Spleen (tissue), 11 donors: ENCODE measurements around the gene FBN3. TPM values are rescaled to one million over a fixed set of nuclear protein-coding genes. Genes with fewer than 3 reads are reported as not detected.

Source experiments
- DNase-seq: peaks from one replicate; pipeline ENCODE4 v3.0.0-alpha.2; 2020
- H3K27ac ChIP-seq, 8 donors: fragments of 200-600 bp; sonication (generic) in 7 of 8; 1 replicate in 4 of 8; 2 replicates in 4 of 8; pipeline versions ENCODE4 v1.5.0 to v1.8.0; 2016 to 2021; ENCODE audit warnings: inconsistent platforms in 4 of 8, mild to moderate bottlenecking in 4 of 8, moderate library complexity in 1 of 8
- H3K27me3 ChIP-seq, 7 donors: fragments of 200-600 bp; sonication (generic) in 6 of 7; replicated peaks in 1 of 7; 1 replicate in 4 of 7; 2 replicates in 3 of 7; pipeline versions ENCODE4 v1.5.0 to v1.8.0; 2016 to 2021; ENCODE audit warnings: inconsistent platforms in 3 of 7, mild to moderate bottlenecking in 1 of 7
- H3K36me3 ChIP-seq, 6 donors: fragments of 200-600 bp; sonication (generic) in 5 of 6; 1 replicate in 4 of 6; 2 replicates in 2 of 6; pipeline versions ENCODE4 v1.5.0 to v1.8.0; 2016 to 2021; ENCODE audit warnings: inconsistent platforms in 2 of 6
- H3K4me1 ChIP-seq, 6 donors: fragments of 200-600 bp; sonication (generic) in 5 of 6; 1 replicate in 3 of 6; 2 replicates in 3 of 6; pipeline versions ENCODE4 v1.5.0 to v1.8.0; 2016 to 2021; ENCODE audit warnings: inconsistent platforms in 3 of 6
- H3K4me3 ChIP-seq, 8 donors: fragments of 200-600 bp; sonication (generic) in 7 of 8; 1 replicate in 4 of 8; 2 replicates in 4 of 8; pipeline versions ENCODE4 v1.5.0 to v1.8.0; 2016 to 2021; ENCODE audit warnings: inconsistent platforms in 4 of 8, mild to moderate bottlenecking in 4 of 8, moderate library complexity in 2 of 8
- H3K9me3 ChIP-seq, 8 donors: fragments of 200-600 bp; sonication (generic) in 7 of 8; 1 replicate in 4 of 8; 2 replicates in 4 of 8; pipeline versions ENCODE4 v1.5.0 to v1.8.0; 2016 to 2021; ENCODE audit warnings: inconsistent platforms in 4 of 8
- CTCF ChIP-seq, 11 experiments: fragments of 200-600 bp in 7 of 11; fragments of 450-650 bp in 4 of 11; sonication (generic) in 4 of 11; IDR thresholded peaks in 8 of 11; conservative IDR thresholded peaks in 3 of 11; 1 replicate in 7 of 11; 2 replicates in 4 of 11; pipeline versions ENCODE4 v1.4.0 to v1.8.0; 2016 to 2021; ENCODE audit warnings: antibody characterized with exemption in 11 of 11, inconsistent platforms in 4 of 11, mild to moderate bottlenecking in 1 of 11
- POLR2A ChIP-seq, 3 donors: fragments of 450-650 bp; IDR thresholded peaks; one replicate each; pipeline ENCODE4 v1.5.1; 2017; ENCODE audit warnings: antibody characterized with exemption in 3 of 3, mild to moderate bottlenecking in 1 of 3
- POLR2AphosphoS5 ChIP-seq, 3 donors: sonication (generic); formaldehyde crosslinking; IDR thresholded peaks; one replicate each; pipeline ENCODE4 v1.5.1; 2017; ENCODE audit warnings: antibody characterized with exemption in 3 of 3
- WGBS, 5 donors: extraction: QIAGEN DNeasy Blood & Tissue Kit in 3 of 5; methylation state at CpG; one replicate each; pipeline versions ENCODE4 v1.1.5 to v1.1.7; 2013 to 2018; 5-methylcytosine and 5-hydroxymethylcytosine counted together
- intact Hi-C: fragments of 100-400 bp; cut with DNase I; formaldehyde crosslinking; loops from one replicate; pipeline ENCODE4 v1.15.0; 2023; ENCODE audit warnings: low total_unique reads
- polyA plus RNA-seq, 3 donors: library from polyadenylated mRNA; stranded (reverse); fragments of 200-250 nt; gene quantifications; one replicate each; pipeline ENCODE4 v1.2.1, GENCODE V29; 2013
- total RNA-seq, 7 donors: library from RNA; depleted of rRNA in 3 of 7; stranded (reverse); fragments of >200 nt in 3 of 7; fragmentation: NEBNext Ultra II Directional in 4 of 7; extraction: Animal tissue kit (Norgen Biotek cat#: 25700) in 4 of 7; gene quantifications; one replicate each; pipeline versions ENCODE4 v1.1.0 to v1.2.1, GENCODE V29; 2016 to 2021
- donor health status: healthy with polysubstance abuse.
- donor health status: DM: no; HTN: no; CAD: no; lungs with moderate emphysema.
- donor health status: DM: no; HTN: no; CAD: no.
- donor health status: Bipolar disorder and iron deficiency.
- donor health status: healthy.
- donor health status: DM: no; HTN: no; CAD: no.
- donor health status: DM: yes; HTN: yes; CAD: no.

FBN3 gene
- total and polyA plus RNA-seq, 10 donors = 0.02 TPM; not detected in 9

DNA sequence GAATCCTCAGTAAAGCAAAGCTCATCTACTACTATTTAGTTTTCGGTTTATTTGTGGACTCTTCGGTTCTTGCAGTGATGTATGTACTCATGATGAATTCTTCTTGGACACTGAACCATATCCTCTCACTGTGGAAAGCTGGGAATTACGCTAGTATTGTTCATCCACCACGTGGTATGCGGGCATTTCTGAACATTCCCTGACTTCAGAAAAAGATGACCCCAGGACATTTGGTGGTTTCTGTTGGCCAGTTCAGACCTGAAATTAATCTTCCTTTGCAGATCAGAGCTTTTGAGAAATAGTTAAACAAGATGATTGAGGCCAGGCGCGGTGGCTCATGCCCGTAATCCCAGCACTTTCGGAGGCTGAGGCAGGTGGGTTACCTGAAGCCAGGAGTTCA is 25.3 kb upstream of the FBN3 start:
- Histone ChIP-seq H3K4me3 (no peak overlapping the region), H3K36me3 (no peaks in the 10 kb centered on the region), H3K27me3 (no peaks in the 10 kb centered on the region), H3K27ac (no peak overlapping the region), H3K9me3 (no peaks in the 10 kb centered on the region), H3K4me1 (no peaks in the 10 kb centered on the region)
- TF ChIP-seq POLR2AphosphoS5 (IDR thresholded peaks at IDR 0.05) (no peak), POLR2A (IDR thresholded peaks at IDR 0.05) (no peak), CTCF (IDR thresholded peaks at IDR 0.05 in 8 of 11, conservative IDR thresholded peaks at IDR 0.05 in 3 of 11) (no peak)
- DNase-seq = no peak
- intact Hi-C loops = no loop called here
- 90 to 94% (median 93%) methylated on average over 9 of the region's 9 CpGs for WGBS, 5 donors

GRCh38 chr19:8168537-8168936 is 19.1 kb upstream of the FBN3 start:
- TF ChIP-seq CTCF (IDR thresholded peaks at IDR 0.05 in 8 of 11, conservative IDR thresholded peaks at IDR 0.05 in 3 of 11) = no peak
- H3K27me3 ChIP-seq = no peaks in the 10 kb centered on the region
- intact Hi-C loops = no loop called here
- H3K4me1 ChIP-seq = no peaks in the 10 kb centered on the region
- H3K36me3 ChIP-seq = no peaks in the 10 kb centered on the region
- H3K27ac ChIP-seq = no peak overlapping the region
- DNase-seq = no peak
- no peak overlapping the region for H3K4me3 ChIP-seq
- H3K9me3 ChIP-seq = no peaks in the 10 kb centered on the region
- 84 to 98% (median 94%) methylated on average over 7 of the region's 7 CpGs for WGBS, 5 donors

- TF ChIP-seq CTCF (IDR thresholded peaks at IDR 0.05 in 8 of 11, conservative IDR thresholded peaks at IDR 0.05 in 3 of 11) (no peak), POLR2AphosphoS5 (IDR thresholded peaks at IDR 0.05) (no peak), POLR2A (IDR thresholded peaks at IDR 0.05) (no peak)
- Histone ChIP-seq H3K4me1 (no peaks in the 10 kb centered on the region), H3K36me3 (no peaks in the 10 kb centered on the region), H3K27me3 (no peaks in the 10 kb centered on the region), H3K4me3 (no peak overlapping the region), H3K9me3 (no peaks in the 10 kb centered on the region), H3K27ac (no peak overlapping the region)
- DNase-seq = no peak
- 72 to 87% (median 76%) methylated on average over 6 of the region's 6 CpGs for WGBS, 5 donors
- intact Hi-C loops = no loop called here
These were observed 18.6 kb upstream of the FBN3 start for GRCh38 chr19:8167985-8168384.

- Histone ChIP-seq H3K4me3 (no peak overlapping the region), H3K9me3 (no peaks in the 10 kb centered on the region), H3K4me1 (peaks cover 0 to 8% (median under 1%) of the 10 kb centered on the region in 6 donors), H3K27me3 (no peaks in the 10 kb centered on the region), H3K27ac (no peak overlapping the region), H3K36me3 (no peaks in the 10 kb centered on the region)
- intact Hi-C loops = no loop called here
- DNase-seq = no peak
- TF ChIP-seq POLR2A (IDR thresholded peaks at IDR 0.05) (no peak), POLR2AphosphoS5 (IDR thresholded peaks at IDR 0.05) (no peak), CTCF (IDR thresholded peaks at IDR 0.05 in 8 of 11, conservative IDR thresholded peaks at IDR 0.05 in 3 of 11) (no peak)
- 69 to 79% (median 76%) methylated on average over 7 of the region's 7 CpGs for WGBS, 5 donors
These were observed 14.4 kb upstream of the FBN3 start for GRCh38 chr19:8163759-8164158.
